Gastrocnemius medialis (tissue), 4 donors: ENCODE measurements around the gene MYBL2.

Experiments used
- CTCF ChIP-seq, 5 experiments: fragments of 450-650 bp in 3 of 5; fragments of 200-600 bp in 2 of 5; sonication (generic) in 2 of 5; IDR thresholded peaks in 4 of 5; conservative IDR thresholded peaks in 1 of 5; 1 replicate in 4 of 5; 2 replicates in 1 of 5; pipeline ENCODE4 v1.5.1; 2016 to 2019; ENCODE audit warnings: antibody characterized with exemption in 5 of 5, mild to moderate bottlenecking in 3 of 5, moderate library complexity in 3 of 5
- POLR2A ChIP-seq, 2 donors: fragments of 450-650 bp; IDR thresholded peaks; one replicate each; pipeline ENCODE4 v1.6.1; 2017; ENCODE audit warnings: antibody characterized with exemption in 2 of 2, mild to moderate bottlenecking in 2 of 2, moderate library complexity in 2 of 2

GRCh38 chr20:43726333-43726732, 59.4 kb downstream of the MYBL2 start:
- TF ChIP-seq POLR2A (IDR thresholded peaks at IDR 0.05) = no peak
- TF ChIP-seq CTCF (IDR thresholded peaks at IDR 0.05 in 4 of 5, conservative IDR thresholded peaks at IDR 0.05 in 1 of 5) = no peak
